A673 (cell line): Measurements from ENCODE around the gene LRBA. TPM values are rescaled to one million over a fixed set of nuclear protein-coding genes. Genes with fewer than 3 reads are reported as not detected.

Source experiments
- BruUV-seq: library from RNA; stranded (reverse); fragments of 400-500 nt; replicated peaks from 2 replicates; lab custom pipeline; 2021; lab: Mats Ljungman, UMichigan
- CTCF ChIA-PET: fragments of 300-600 bp; sonication (Branson Sonifier 250); formaldehyde crosslinking; loops from one replicate; lab custom pipeline; 2022; ENCODE audit warnings: antibody characterized with exemption; lab: Charles Lee
- POLR2A ChIA-PET: fragments of 300-600 bp; sonication (Branson Sonifier 250); formaldehyde crosslinking; loops from one replicate; lab custom pipeline; 2022; ENCODE audit warnings: antibody characterized with exemption; ENCODE audit not compliant: low non-redundant PET; lab: Charles Lee
- DNase-seq: peaks from one replicate; pipeline ENCODE4 v3.0.0-alpha.2; 2015; ENCODE audit warnings: low spot score
- H3K27ac ChIP-seq: fragments of 200-600 bp; sonication (generic); 2 replicates; pipeline ENCODE4 v1.5.1; 2016; ENCODE audit warnings: mixed run types, low read depth, mild to moderate bottlenecking, mixed read lengths, antibody characterized with exemption, low read length; ENCODE audit not compliant: poor library complexity, severe bottlenecking
- H3K27me3 ChIP-seq: fragments of 200-600 bp; sonication (generic); replicated peaks from 2 replicates; pipeline ENCODE4 v1.6.1; 2017; ENCODE audit warnings: mixed run types, low read depth, mild to moderate bottlenecking, mixed read lengths, antibody characterized with exemption, low read length; ENCODE audit not compliant: insufficient read depth, poor library complexity
- H3K36me3 ChIP-seq: fragments of 200-600 bp; sonication (generic); 2 replicates; pipeline ENCODE4 v1.6.1; 2016; ENCODE audit warnings: mixed run types, mild to moderate bottlenecking, mixed read lengths, antibody characterized with exemption, low read length; ENCODE audit not compliant: insufficient read depth, poor library complexity, severe bottlenecking
- H3K4me1 ChIP-seq: fragments of 200-600 bp; sonication (generic); 2 replicates; pipeline ENCODE4 v1.6.1; 2017; ENCODE audit warnings: mixed run types, mild to moderate bottlenecking, mixed read lengths, antibody characterized with exemption, low read length; ENCODE audit not compliant: insufficient read depth, poor library complexity, severe bottlenecking
- H3K4me3 ChIP-seq: fragments of 200-600 bp; sonication (generic); 2 replicates; pipeline ENCODE4 v1.5.1; 2016; ENCODE audit warnings: low read depth, mixed run types, mild to moderate bottlenecking, mixed read lengths, low read length; ENCODE audit not compliant: poor library complexity, severe bottlenecking
- H3K9me3 ChIP-seq: fragments of 200-600 bp; sonication (generic); 2 replicates; pipeline ENCODE4 v1.6.1; 2016; ENCODE audit warnings: mixed run types, low read depth, mild to moderate bottlenecking, mixed read lengths, antibody characterized with exemption, low read length; ENCODE audit not compliant: poor library complexity, severe bottlenecking
- CTCF ChIP-seq: fragments of 300-800, 200-600 bp; sonication (generic); conservative IDR thresholded peaks from 2 replicates; pipeline ENCODE4 v1.5.1; 2017; ENCODE audit warnings: low read depth, mild to moderate bottlenecking, antibody characterized with exemption, low read length, moderate library complexity, mixed read lengths
- EZH2 ChIP-seq: fragments of 200-600 bp; sonication (generic); IDR thresholded peaks from 2 replicates; pipeline ENCODE4 v1.6.1; 2017; ENCODE audit warnings: borderline replicate concordance, low read depth, mild to moderate bottlenecking, mixed read lengths, antibody characterized with exemption, low read length; ENCODE audit not compliant: poor library complexity, severe bottlenecking
- intact Hi-C: fragments of 100-400 bp; cut with micrococcal nuclease; formaldehyde crosslinking; loops from one replicate; pipeline ENCODE4 v1.10.0; 2022; ENCODE audit not compliant: unreplicated experiment
- total RNA-seq: library from RNA; stranded (reverse); gene quantifications from 2 replicates; pipeline ENCODE4 v1.2.3, GENCODE V29; 2021

LRBA gene
- total RNA-seq, 1 experiment from 2014 or later: 35.7 TPM

GRCh38 chr4:150978738-150979575 is 36.1 kb downstream of the LRBA start:
- TF ChIP-seq EZH2 (no peak), CTCF (no peak)
- H3K27me3 ChIP-seq: no peaks in the 10 kb centered on the region
- H3K36me3 ChIP-seq: no peaks in the 10 kb centered on the region
- intact Hi-C loops: no loop called here
- DNase-seq: no peak
- H3K9me3 ChIP-seq: no peaks in the 10 kb centered on the region
- H3K27ac ChIP-seq: no peak overlapping the region
- peaks cover 2% of the 10 kb centered on the region for H3K4me1 ChIP-seq
- BruUV-seq: no TSS peak
- CTCF ChIA-PET: no interaction called here
- POLR2A ChIA-PET: no interaction called here
- no peak overlapping the region for H3K4me3 ChIP-seq

GRCh38 chr4:150976478-150977118 is 38.5 kb downstream of the LRBA start:
- POLR2A ChIA-PET: interaction anchor here (0.6 kb wide), 1 partner anchor 1451 kb away, joined by 4 read pairs; no protein-coding TSS in a partner anchor

GRCh38 chr4:150974750-150975149 is 40.3 kb downstream of the LRBA start:
- no peaks in the 10 kb centered on the region for H3K36me3 ChIP-seq
- no peak for DNase-seq
- peaks cover 24% of the 10 kb centered on the region for H3K4me1 ChIP-seq
- H3K9me3 ChIP-seq: no peaks in the 10 kb centered on the region
- no TSS peak for BruUV-seq
- H3K4me3 ChIP-seq: no peak overlapping the region
- intact Hi-C loops: no loop called here
- no peak for TF ChIP-seq EZH2
- TF ChIP-seq CTCF: no peak
- H3K27ac ChIP-seq: no peak overlapping the region
- ChIA-PET CTCF (no interaction called here), POLR2A (no interaction called here)
- H3K27me3 ChIP-seq: no peaks in the 10 kb centered on the region

More at GRCh38 chr4:150976478-150977118, 38.5 kb downstream of the LRBA start:
- Histone ChIP-seq H3K36me3 (no peaks in the 10 kb centered on the region), H3K9me3 (no peaks in the 10 kb centered on the region), H3K4me3 (no peak overlapping the region), H3K27me3 (no peaks in the 10 kb centered on the region), H3K27ac (no peak overlapping the region), H3K4me1 (peaks cover 18% of the 10 kb centered on the region)
- CTCF ChIA-PET: no interaction called here
- intact Hi-C loops: no loop called here
- no TSS peak for BruUV-seq
- TF ChIP-seq EZH2: no peak
- TF ChIP-seq CTCF: peak; percentile 31; the same call in 1 of the 2 replicates
- no peak for DNase-seq
